Natural killer cell (primary cell): Measurements from ENCODE around the gene PUS1. TPM values are rescaled to one million over a fixed set of nuclear protein-coding genes. Genes with fewer than 3 reads are reported as not detected.

Experiments used
- ATAC-seq, 3 donors: fragments of 150-1000 bp in 2 of 3; fragments of 200-7000 bp in 1 of 3; cut with Tn5 transposase; 1 replicate in 1 of 3; 2 replicates in 2 of 3; pipeline ENCODE4 v1.10.0; 2021; ENCODE audit warnings: mild to moderate bottlenecking in 2 of 3, moderate library complexity in 2 of 3
- DNase-seq, 2 donors: peaks; one replicate each; pipeline versions ENCODE4 v3.0.0 to v3.0.0-alpha.2; 2013 to 2021; ENCODE audit warnings: mixed read lengths in 1 of 2
- H3K27ac ChIP-seq: one replicate; pipeline ENCODE4 v1.5.1; 2013; ENCODE audit warnings: mild to moderate bottlenecking, low read length
- H3K27me3 ChIP-seq: one replicate; pipeline ENCODE4 v1.6.1; 2013; ENCODE audit warnings: low read length; ENCODE audit not compliant: control insufficient read depth, insufficient read depth
- H3K36me3 ChIP-seq: one replicate; pipeline ENCODE4 v1.6.1; 2013; ENCODE audit warnings: low read length; ENCODE audit not compliant: control insufficient read depth, insufficient read depth
- H3K4me1 ChIP-seq: one replicate; pipeline ENCODE4 v1.6.1; 2013; ENCODE audit warnings: low read length; ENCODE audit not compliant: control insufficient read depth, insufficient read depth
- H3K4me3 ChIP-seq: one replicate; pipeline ENCODE4 v1.5.1; 2013; ENCODE audit warnings: low read length
- H3K9me3 ChIP-seq: one replicate; pipeline ENCODE4 v1.6.1; 2013; ENCODE audit warnings: low read length; ENCODE audit not compliant: control insufficient read depth, insufficient read depth
- H3K27ac Mint-ChIP-seq, 2 donors: one replicate each; pipeline ENCODE4 v1.8.0; 2022; ENCODE audit warnings: mild to moderate bottlenecking in 2 of 2, mixed read lengths in 2 of 2, moderate library complexity in 1 of 2
- H3K27me3 Mint-ChIP-seq, 2 donors: one replicate each; pipeline ENCODE4 v1.8.0; 2022; ENCODE audit warnings: low read depth in 2 of 2, mixed read lengths in 2 of 2
- H3K36me3 Mint-ChIP-seq: one replicate; pipeline ENCODE4 v1.8.0; 2022; ENCODE audit warnings: mixed read lengths
- H3K4me1 Mint-ChIP-seq, 2 donors: one replicate each; pipeline ENCODE4 v1.8.0; 2022; ENCODE audit warnings: mixed read lengths in 2 of 2
- H3K4me3 Mint-ChIP-seq: one replicate; pipeline ENCODE4 v1.8.0; 2022; ENCODE audit warnings: mild to moderate bottlenecking, moderate library complexity, mixed read lengths
- H3K9me3 Mint-ChIP-seq, 2 donors: one replicate each; pipeline ENCODE4 v1.8.0; 2022; ENCODE audit warnings: mixed read lengths in 2 of 2
- CTCF ChIP-seq: fragments of 200-600 bp; IDR thresholded peaks from one replicate; pipeline ENCODE4 v1.8.0; 2022; ENCODE audit warnings: antibody characterized with exemption
- WGBS: methylation state at CpG from one replicate; pipeline ENCODE4 v1.1.7; 2013; ENCODE audit warnings: missing lambda C conversion rate; ENCODE audit not compliant: insufficient coverage; 5-methylcytosine and 5-hydroxymethylcytosine counted together
- intact Hi-C: fragments of 100-400 bp; cut with micrococcal nuclease; formaldehyde crosslinking; loops from one replicate; pipeline ENCODE4 v1.14.2; 2022
- total RNA-seq, 4 donors: library from RNA; stranded (reverse); fragments of 120-200 nt in 1 of 4; gene quantifications; one replicate each; pipeline versions ENCODE4 v1.2.3 to v1.2.4, GENCODE V29; 2013 to 2022

PUS1 gene
- total RNA-seq, 3 donors from 2014 or later (not counting 1 experiment from before 2014, with no cell fraction given), result 16.9 to 21.9 (median 20.6) TPM

- WGBS, result 95% methylated on average over 17 of the region's 17 CpGs
- H3K4me3 Mint-ChIP-seq, result no peak overlapping the region
- H3K27me3 Mint-ChIP-seq, result no peaks in the 10 kb centered on the region
- intact Hi-C loops, result no loop called here
- no peak for ATAC-seq
- Histone ChIP-seq H3K27ac (no peak overlapping the region), H3K9me3 (no peaks in the 10 kb centered on the region), H3K27me3 (no peaks in the 10 kb centered on the region), H3K4me1 (no peaks in the 10 kb centered on the region), H3K36me3 (peaks cover 67% of the 10 kb centered on the region), H3K4me3 (no peak overlapping the region)
- no peak overlapping the region for H3K27ac Mint-ChIP-seq
- TF ChIP-seq CTCF, result no peak
- H3K9me3 Mint-ChIP-seq, result no peaks in the 10 kb centered on the region
- peaks cover 9% of the 10 kb centered on the region for H3K36me3 Mint-ChIP-seq
- no peak for DNase-seq
- H3K4me1 Mint-ChIP-seq, result peaks cover 0 to 4% of the 10 kb centered on the region in 2 donors
Measured at GRCh38 chr12:131986361-131986760, 57.3 kb downstream of the PUS1 start.

GRCh38 chr12:131986910-131987309 is 57.8 kb downstream of the PUS1 start:
- TF ChIP-seq CTCF, result no peak
- H3K4me3 ChIP-seq, result no peak overlapping the region
- no peak for ATAC-seq
- no peaks in the 10 kb centered on the region for H3K9me3 ChIP-seq
- intact Hi-C loops, result no loop called here
- Mint-ChIP-seq H3K9me3 (no peaks in the 10 kb centered on the region), H3K27me3 (no peaks in the 10 kb centered on the region), H3K36me3 (peaks cover 8% of the 10 kb centered on the region), H3K4me3 (no peak overlapping the region), H3K27ac (no peak overlapping the region), H3K4me1 (peaks cover 0 to 4% of the 10 kb centered on the region in 2 donors)
- no peaks in the 10 kb centered on the region for H3K27me3 ChIP-seq
- 93% methylated on average over 5 of the region's 5 CpGs for WGBS
- H3K4me1 ChIP-seq, result no peaks in the 10 kb centered on the region
- H3K27ac ChIP-seq, result no peak overlapping the region
- no peak for DNase-seq
- peaks cover 65% of the 10 kb centered on the region for H3K36me3 ChIP-seq

- no peaks in the 10 kb centered on the region for H3K4me1 ChIP-seq
Measured at GRCh38 chr12:131987552-131987951, 58.5 kb downstream of the PUS1 start.

More at GRCh38 chr12:131987552-131987951, 58.5 kb downstream of the PUS1 start:
- Histone ChIP-seq H3K27me3 (no peaks in the 10 kb centered on the region), H3K36me3 (peaks cover 65% of the 10 kb centered on the region), H3K4me3 (no peak overlapping the region), H3K27ac (no peak overlapping the region), H3K9me3 (no peaks in the 10 kb centered on the region)
- 97% methylated on average over 8 of the region's 8 CpGs for WGBS
- Mint-ChIP-seq H3K27ac (peak overlapping the region in 1 of 2 donors; percentile 71), H3K27me3 (no peaks in the 10 kb centered on the region), H3K9me3 (no peaks in the 10 kb centered on the region), H3K4me3 (no peak overlapping the region), H3K4me1 (peaks cover 0 to 4% of the 10 kb centered on the region in 2 donors), H3K36me3 (peaks cover 13% of the 10 kb centered on the region)
- intact Hi-C loops, result no loop called here
- DNase-seq (no peak), ATAC-seq (no peak)
- TF ChIP-seq CTCF, result no peak
